Stimulated activated CD8-positive, alpha-beta memory T cell treated with anti-CD3 and anti-CD28 coated beads, Interleukin-12 subunit alpha, Interleukin-12 subunit beta, amount 100 ng/mL, for 24 hours (primary cell): ENCODE results near the gene ITGB4.
"Not testable (repeated sequence)": the region's sequence is repeated elsewhere in the genome, so short reads cannot be mapped to it uniquely, and the experiment has no call there.

Source experiments
- DNase-seq: peaks from one replicate; pipeline ENCODE4 v3.0.0-alpha.2; 2020; ENCODE audit errors: extremely low read depth

ITGB4 gene

DNA sequence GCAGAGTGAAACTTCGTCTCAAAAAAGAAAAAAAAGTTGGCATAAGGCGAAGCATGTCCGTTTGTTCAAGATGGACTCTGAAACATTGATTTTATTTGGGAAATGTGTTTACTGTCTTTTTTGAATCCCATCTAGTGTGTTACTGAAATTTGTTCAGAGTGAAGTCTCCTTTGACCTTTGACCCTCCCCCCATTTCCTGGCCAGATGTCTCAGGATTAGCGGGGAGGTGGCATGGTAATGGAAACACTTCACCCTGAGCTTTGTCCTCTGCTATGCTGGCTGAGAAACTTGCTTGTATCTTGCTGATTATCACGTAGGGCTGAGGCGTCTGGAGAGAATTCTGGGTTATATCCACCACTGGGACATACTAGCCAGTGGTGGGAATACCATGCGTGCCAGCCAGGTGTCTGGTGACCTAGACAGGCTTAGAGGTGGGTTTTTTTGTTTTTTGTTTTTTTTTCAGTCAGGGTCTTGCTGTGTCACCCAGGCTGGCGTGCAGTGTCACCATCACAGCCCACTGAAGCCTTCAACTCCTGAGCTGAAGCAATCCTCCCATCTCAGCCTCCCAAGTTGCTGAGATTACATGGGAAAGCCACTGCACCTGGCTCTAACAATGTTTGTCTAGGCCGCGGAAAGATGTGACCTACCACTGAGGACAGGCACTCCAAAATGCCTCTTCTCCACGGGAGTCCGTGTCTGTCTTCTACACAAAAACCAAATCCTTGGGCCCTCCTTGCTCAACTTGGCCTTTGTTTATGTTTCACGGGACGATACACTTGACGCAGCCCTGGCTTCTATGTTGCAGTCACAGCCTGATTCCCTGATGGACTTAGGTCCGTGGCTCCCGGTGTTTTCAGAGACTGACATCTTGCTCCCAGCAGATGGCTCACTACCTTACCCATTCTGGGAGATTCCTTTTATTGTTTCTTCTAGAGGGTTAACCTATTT, 50.3 kb downstream of the ITGB4 start:
- no peak for DNase-seq

DNA sequence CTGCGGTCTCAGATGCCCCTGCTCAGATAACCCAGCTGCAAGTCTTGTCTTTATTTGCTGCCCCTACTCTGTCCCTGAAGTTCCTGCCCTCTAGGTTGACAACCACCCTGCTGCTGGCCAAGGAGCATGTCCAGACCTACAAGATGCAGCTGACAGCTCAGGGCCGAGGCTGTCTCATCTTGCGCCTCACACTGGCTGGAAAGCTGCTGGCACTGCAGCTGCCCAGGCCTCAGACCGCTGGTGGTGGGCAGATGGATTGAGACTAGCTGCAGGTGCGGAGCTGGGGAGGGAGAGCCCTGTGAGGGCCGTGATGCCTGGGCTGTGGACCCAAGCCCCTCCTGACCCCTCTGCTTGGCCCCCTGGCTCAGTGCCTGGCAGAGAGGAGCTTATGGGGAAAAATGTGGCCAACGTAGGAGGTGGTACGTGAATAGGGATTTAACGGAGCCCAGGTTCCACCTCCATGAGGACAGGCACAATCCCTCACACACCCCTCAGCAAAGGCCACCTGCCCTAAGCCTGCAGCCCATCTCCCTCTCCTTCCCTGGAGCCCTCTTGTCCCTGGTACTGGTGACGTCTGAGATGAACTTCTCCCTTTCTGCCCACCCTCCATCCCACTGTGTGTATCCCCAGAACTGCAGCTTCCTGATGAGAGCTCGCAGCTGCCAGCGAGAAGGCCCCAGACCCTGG, 52.0 kb downstream of the ITGB4 start:
- DNase-seq = no peak

DNA sequence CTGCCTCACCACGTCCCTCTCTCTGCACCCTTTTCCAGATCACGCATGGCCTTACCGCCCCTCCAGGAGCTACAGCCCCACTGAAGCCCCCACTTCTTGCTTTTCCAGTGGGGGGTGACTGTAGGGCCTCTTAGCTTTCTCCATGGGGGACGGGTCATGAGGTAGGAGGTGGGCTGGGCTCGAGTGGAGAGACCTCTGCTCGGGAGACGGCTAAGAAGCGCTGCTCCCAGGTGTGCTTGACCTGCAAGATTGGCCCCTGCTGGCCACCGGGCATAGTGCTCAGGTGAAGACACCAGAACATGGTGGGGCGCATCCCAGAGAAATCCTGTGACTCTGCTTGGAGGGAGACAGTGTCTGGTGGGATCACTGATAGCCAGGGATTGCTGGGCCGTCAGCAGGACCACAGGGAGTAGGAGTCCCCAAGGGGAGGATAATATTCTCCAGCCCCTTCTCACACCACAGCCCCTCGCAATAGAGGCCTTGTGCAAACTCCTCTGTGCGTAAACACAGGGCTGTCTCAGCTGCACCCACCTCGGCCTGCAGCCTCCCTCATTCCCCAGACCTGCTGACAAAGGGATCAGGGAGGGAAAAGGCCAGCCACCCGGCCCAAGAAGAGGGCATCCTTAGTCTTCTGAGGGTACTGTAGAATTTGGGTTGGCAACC, 52.7 kb downstream of the ITGB4 start:
- no peak for DNase-seq

DNA sequence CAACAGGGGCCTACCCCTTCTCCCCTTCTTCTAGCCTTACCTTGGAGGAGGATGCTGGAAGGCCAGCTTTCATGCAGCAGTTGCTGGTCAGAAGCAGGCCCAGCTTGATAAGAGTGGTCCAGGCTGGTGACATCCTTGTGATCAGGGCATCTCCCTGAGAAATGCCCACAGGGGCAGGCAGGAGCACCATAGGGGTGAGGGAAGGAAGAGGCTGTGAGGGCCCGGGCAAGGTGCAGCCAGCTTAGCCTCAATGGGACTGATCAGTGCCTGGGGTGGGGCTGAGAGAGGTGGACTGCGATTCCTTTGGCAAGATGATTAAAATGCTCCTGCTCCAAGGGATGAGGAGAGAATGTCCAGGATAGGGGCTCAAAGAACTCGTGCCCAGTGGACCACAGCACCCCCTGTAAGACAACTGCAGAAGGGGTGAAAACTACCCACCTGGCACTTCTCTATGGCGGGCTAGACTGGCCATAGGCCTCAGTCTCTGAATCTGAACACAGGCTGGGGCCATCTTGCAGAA, 53.3 kb downstream of the ITGB4 start:
- DNase-seq = no peak

DNA sequence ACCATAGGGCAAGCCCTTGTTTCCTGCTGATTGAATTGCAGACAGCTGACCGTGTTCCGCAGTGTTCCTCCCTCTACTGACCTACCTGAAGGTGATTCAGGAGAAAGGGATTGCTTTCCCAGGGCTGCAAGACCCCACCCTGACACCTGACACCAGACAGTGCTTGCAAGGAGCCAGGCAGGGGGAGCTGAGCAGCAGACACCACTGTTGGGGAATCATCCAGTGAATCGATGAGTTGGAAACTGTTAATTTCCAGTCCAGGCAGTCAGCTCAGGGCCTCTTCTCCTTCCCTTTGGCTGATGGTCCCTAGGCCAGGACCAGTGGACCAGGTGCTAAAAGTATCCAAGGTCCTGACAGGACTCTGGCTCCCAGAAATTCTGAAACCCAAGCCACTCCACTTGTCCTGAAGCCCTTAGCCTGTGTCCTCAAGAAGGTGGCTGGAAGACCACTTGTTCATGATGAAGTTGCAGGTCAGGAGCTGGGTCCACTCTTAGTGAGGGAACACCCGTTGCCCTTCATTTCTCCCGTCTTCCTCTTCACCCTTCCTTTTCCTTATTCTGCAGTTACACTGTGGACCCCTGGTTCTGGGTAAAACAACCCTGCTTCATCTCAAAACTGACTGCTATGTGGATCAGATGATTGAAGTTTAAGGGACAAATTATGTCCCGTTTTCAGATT, 53.9 kb downstream of the ITGB4 start:
- DNase-seq = no peak

DNA sequence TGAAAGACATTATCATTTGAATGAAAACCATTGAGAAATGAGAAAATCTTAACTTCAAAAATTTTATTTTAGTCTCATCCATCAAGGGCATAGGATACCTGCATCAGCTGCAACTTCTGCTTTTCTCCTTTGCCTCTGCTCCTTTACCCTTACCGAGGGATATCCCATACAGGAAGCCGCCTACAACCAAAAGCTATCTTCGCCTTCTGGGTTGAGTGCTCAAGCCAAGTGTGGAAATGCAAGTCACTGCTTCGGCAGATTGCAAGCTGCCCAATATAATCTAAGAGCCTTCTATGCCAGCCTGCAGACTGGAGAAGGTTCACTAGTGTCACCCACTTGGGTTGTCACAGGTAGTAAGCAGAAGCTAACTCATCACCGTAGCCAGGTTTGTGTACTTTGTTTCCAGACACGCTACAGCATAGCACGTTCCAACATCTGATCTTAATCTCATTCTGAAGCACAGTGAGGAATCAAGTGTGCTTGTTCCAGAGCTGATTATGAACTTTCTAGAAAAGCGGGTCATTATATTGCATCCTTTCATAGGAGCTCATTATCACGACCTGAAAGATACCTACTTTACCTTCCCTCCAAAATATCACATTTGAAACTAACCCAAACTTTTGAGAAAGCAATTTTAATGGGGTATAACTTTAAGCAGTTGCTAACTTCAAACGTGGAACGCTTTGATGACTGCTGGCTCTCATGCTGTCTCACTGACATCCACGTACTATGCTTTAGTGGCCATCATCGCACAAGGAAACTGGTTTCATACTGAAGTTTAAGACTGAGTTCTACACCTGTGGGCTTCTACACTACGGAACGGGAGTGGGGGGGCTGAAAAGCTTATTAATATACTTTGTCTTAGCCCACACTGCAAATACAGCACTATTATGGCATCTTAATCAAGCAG, 55.4 kb downstream of the ITGB4 start:
- DNase-seq = no peak

DNA sequence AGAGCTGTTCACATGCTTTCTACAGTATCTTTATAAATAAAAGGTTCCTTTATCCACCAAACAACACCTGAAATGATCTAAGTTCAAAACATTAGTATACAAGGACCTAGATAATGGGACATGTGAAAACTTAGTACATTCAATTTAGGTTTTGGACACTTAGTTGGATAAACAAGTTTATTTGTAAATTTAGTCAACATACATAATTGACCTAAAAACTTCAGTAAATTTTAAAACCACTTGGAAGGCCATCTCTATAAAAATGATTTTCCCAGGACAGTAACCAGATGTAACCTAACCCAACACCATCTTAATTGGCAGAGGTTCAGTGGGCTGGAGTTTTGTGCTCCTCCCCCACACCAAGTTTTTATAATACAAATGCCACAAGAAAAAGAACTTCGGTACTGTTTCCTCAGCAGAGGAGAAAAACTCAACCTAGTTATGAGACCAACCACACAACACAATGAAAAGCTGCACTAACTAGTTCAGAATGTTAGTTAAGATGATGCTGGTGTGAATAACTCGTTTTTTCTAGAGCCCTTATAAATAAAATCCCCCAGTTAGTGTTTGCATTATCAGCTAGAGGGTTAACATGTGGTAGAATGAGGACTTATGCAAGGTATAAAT, 56.1 kb downstream of the ITGB4 start:
- DNase-seq = no peak

DNA sequence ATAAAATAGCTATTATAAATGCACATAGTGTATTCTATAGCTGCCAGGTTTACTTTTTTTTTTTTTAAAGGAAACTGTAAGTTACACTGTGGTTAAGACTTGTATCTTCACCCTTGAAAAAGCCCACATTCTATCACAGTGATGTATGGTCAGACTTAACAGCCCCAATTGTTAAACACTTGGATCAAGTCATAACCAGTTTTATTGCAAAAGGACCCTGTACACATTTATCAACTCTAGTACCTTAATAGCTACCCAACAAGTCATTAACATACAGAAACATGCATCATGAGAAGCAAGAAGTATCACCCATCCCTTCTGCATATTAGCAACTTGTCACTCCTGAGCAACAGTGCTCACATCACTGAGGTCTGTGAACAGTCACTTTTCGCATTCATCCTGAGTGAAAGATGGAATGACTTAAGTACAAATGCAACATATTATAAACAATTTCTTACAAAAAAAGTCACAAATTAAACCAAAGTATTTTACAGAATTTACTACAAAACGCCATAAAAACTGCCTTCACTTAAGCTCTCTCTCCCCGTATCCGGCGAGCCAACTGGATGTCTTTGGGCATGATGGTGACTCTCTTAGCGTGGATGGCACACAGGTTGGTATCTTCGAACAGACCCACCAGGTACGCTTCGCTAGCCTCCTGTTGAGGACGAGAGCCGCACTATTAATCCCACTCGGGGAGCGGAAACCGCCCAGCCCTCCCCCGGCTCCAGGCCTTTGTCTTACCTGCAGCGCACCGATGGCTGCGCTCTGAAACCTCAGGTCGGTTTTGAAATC, 57.0 kb downstream of the ITGB4 start:
- DNase-seq = not testable (repeated sequence)

DNA sequence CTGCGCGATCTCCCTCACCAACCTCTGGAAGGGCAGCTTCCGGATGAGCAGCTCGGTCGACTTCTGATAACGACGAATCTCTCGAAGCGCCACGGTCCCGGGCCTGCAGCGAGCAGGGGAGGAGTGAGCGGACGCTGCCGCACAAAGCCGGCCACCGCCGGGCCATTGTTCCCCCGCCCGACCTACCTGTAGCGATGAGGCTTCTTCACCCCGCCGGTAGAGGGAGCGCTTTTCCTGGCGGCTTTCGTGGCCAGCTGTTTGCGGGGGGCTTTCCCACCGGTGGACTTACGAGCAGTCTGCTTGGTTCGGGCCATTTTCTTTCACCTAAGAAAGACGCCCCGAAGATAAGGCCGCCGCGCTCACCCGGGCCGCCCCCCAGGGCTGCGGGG, 57.6 kb downstream of the ITGB4 start:
- DNase-seq = no peak

DNA sequence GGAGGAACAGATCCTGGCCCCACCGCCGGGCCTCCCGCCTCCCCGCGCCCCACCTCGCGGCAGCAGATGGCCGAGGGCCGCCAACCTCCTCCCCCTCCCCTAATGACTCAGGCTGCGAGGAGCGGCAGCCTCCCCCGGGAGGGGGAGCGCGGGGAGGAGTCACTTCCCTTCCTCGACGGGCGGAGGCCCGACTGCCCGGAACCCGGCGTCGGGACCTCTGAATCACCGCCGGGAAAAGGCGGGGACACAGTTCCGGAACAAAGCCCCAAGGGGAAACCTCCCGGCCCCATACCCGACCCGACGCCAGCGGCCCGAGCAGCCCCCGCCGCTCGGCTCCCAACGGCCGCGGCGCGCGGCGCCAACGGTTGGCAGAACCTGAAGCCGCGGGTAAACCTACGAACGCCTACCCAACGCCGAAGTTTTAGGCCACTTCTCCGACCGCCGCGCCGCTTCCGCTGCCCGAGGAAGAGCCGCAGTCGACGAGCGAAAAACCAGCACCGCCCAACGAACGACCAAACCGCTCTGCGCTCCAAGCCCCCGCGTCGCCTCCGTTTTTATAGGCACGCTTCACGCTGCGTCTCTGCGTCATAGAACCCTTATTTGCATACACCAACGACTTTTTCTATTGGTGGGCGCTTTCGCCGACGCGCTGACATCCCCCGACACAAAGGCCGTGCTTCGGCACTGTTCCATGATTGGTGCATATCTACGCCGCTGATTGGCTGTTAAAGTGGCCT, 58.2 kb downstream of the ITGB4 start:
- peak; percentile 79 for DNase-seq

DNA sequence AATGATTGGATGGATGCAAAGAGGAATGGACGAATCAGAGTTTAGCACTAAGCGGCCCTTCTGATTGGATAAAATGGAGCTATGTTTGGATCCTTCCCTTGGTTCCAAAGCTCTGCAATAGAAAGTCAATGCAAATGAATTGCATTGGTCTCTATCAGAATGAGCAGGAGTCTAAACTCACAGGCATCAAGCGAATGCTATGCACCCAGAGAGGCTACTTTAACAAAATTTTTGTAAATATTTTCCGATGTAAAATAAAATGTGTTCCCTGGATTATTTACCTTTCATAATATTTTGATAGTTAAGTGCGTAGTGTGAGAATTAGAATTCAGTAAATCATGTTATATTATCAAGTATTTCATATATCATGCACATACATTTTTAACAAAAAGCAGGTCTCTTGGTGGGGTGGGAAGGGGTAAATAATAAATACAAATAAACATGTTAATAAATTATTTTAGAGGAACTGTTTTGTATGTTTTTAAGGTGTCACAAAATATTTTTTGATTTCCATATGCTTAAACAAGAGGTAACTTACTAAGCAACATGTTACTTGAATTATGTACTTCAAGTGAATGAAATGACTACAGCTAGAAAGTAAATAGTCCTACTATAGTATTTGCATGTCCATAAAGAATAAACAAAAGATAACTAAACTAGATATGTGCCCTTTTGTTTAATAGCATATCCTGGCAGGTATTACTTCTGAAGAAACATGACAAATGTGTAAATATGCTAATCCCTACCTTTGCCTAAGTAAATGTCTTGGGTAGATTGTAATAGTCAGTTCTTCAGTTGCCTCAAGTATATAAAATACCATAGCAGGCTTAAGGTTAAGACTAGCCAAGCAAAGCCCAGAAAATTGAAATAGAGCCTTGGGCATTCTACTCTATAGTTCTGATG, 59.0 kb downstream of the ITGB4 start:
- DNase-seq = no peak

DNA sequence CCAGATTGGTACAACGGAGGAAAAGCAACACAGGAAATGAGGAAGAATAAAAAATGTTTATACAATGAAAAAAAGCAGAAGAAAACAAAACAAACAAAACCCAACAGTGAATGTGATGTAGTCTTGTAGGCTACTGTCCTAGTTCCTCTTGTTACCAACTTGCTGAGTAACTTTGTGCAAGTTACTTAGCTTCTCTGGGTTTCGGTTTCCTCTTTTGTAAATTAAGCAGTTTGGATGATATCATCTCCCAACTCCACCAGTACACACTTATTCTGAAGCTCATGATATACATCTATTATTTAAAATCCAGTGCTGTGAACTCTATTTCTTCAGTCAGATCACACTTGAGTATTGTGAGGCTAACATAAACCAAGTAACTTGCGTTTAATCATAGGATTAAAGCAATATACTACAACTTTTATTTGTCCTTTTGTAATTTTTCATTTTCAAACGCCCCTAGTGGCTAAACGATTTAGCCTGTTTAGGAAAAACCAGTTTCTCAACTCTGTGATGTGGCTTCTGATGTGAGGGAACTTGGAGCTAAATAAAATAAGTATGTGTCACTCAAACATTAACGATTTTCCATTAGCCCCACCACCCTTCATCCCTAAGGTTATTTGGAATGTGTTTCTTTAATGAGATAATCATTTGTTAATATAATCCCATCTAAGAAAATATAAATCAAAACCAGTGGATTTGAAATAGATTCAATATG, 62.0 kb downstream of the ITGB4 start:
- no peak for DNase-seq

DNA sequence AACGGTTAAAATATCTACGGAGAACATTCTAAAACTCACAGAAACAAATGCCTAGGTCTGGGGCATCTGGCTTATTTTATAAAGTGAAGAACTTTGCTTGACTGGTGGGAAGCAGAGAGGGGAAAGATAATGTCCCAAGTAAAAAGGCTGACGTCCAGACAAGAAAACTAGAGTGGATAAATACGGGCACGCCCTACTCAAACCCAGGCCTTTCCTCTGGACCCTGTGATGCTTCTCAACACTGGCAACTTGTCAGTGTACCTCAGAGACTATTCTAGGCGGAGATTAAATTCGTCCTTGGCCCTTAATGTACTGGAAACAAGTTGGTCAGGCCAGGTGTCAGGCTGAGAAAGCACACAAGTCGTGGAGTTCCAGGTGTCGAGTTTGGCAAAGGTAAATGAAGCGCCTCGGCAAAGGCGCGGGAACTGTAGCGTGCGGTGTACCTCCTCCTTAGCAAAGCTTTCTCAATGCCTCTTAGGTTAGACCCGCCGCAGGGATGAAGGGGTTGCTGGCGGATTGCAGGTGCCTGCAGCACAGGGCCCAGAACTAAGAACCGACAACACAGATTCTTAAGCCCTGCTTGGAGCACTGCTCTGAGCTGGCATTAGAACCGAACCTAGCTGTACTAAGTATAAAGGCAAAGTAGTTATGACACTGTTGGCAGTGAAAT, 62.7 kb downstream of the ITGB4 start:
- DNase-seq = no peak

DNA sequence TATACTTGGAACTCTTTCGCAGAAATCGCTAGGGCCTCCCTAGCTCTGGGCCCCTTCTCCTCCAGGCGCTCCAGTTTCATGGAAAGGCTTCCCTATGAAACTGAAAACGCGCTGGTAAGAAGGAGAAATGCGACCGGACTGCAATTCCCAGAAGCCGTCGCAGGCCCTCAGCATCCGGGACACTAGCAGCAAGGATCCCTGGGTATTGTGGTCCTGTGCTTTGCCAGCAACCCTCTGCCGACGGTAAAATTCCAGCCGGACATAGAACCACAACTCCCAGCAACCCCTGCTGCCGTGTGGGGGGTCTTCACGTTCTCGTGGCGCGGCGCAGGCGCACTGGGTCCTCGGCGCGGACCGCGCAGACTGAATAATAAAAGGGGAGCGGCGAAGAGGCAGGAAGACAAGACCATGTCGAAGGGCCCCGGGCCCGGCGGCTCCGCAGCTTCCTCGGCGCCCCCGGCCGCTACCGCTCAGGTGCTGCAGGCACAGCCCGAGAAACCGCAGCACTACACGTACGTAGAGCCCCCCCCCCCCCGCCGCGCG, 63.3 kb downstream of the ITGB4 start, which contains the start of gene UNK:
TSS of gene UNK (plus strand) at position 334 of the 543 bp plus-strand sequence. CDS start at position 409, 75 bp downstream.
- DNase-seq = peak; percentile 88

DNA sequence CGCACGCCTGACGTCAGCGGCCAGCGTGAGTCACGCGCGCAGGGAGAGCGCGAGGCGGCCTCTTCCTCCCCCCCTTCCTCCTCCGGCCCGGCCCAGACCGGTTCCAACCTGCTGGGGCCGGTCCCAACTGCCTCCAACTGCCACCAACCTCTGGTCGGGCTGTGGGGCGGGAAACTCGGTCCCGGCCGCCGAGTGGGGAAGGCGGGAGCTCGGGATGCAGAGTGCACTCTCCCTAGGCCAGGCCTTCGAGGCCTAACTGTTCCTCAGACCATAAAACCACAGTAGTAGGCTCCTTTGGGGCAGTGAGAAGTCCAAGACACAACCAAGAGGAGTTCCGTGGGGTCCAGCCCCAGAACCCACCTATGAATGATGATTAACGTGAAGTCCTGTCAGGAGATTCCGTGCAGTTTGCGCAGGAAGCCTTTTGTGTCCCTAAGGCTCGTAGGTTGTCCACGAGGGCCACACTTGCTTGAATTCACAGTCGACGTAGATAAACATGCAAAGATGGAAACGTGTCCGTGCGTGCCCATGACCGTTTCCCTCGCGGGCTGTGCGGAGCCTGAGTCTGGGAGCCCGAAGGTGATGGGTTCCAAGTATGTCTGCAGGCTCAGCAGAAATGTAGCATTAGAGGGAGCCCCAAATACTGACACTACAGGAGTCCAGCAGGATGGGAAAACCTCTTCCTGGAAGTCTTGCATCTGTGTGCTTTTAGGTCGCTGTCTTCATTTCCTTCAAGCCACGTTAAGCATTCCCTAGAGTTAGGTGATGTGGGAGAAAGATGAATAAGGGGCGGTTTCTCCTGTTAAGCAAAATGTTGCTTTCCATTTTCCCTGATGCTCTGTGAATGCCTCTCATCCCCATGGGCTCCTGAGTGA, 64.0 kb downstream of the ITGB4 start:
- DNase-seq = peak; percentile 76
